Testis (tissue), 3 donors: ENCODE results near the gene PRR5. TPM values are rescaled to one million over a fixed set of nuclear protein-coding genes. Genes with fewer than 3 reads are reported as not detected.

ENCODE experiments used
- DNase-seq: peaks from one replicate; pipeline ENCODE4 v3.0.0-alpha.2; 2019
- H3K27ac ChIP-seq, 2 donors: fragments of 200-600 bp; sonication (generic); one replicate each; pipeline ENCODE4 v1.5.1; 2019
- H3K27me3 ChIP-seq: fragments of 200-600 bp; sonication (generic); one replicate; pipeline ENCODE4 v1.5.1; 2019
- H3K36me3 ChIP-seq: fragments of 200-600 bp; sonication (generic); one replicate; pipeline ENCODE4 v1.5.1; 2017; ENCODE audit warnings: low read depth; ENCODE audit errors: missing control alignments
- H3K4me1 ChIP-seq: fragments of 200-600 bp; sonication (generic); one replicate; pipeline ENCODE4 v1.5.1; 2019
- H3K4me3 ChIP-seq, 2 donors: fragments of 200-600 bp; sonication (generic); one replicate each; pipeline ENCODE4 v1.5.1; 2017 to 2019
- H3K9me3 ChIP-seq: fragments of 200-600 bp; sonication (generic); one replicate; pipeline ENCODE4 v1.5.1; 2017
- POLR2A ChIP-seq: fragments of 450-650 bp; IDR thresholded peaks from one replicate; pipeline ENCODE4 v1.6.1; 2017; ENCODE audit warnings: antibody characterized with exemption, mild to moderate bottlenecking, moderate library complexity
- WGBS, 2 donors: methylation state at CpG; one replicate each; pipeline ENCODE4 v1.1.5; 2018; 5-methylcytosine and 5-hydroxymethylcytosine counted together
- intact Hi-C: fragments of 100-400 bp; cut with DNase I; formaldehyde crosslinking; loops from one replicate; pipeline ENCODE4 v1.15.1; 2023; ENCODE audit warnings: low total_unique reads
- polyA plus RNA-seq: library from polyadenylated mRNA; stranded (reverse); fragments of 350-450 nt; fragmentation: Illumina TruSeq; extraction: RNeasy Lipid Tissue Mini Kit (QIAGEN cat#74804); gene quantifications from one replicate; pipeline ENCODE4 v1.2.3, GENCODE V29; 2014; ENCODE audit warnings: low read depth, low replicate concordance; ENCODE audit not compliant: insufficient read depth
- total RNA-seq, 2 donors: library from RNA; depleted of rRNA; stranded (reverse); fragments of >200 nt; gene quantifications; one replicate each; pipeline ENCODE4 v1.2.3, GENCODE V29; 2016
- TF ChIP-seq, protein P1 (sequence below), 3 experiments: fragments of 450-650 bp in 2 of 3; fragments of 200-600 bp in 1 of 3; sonication (generic) in 1 of 3; IDR thresholded peaks; one replicate each; pipeline ENCODE4 v1.5.1; 2016 to 2019; ENCODE audit warnings: antibody characterized with exemption in 3 of 3, mild to moderate bottlenecking in 2 of 3, moderate library complexity in 1 of 3

Gene PRR5
- total and polyA plus RNA-seq, 3 donors from 2014 or later = 20.2 to 50.4 (median 38.4) TPM

DNA sequence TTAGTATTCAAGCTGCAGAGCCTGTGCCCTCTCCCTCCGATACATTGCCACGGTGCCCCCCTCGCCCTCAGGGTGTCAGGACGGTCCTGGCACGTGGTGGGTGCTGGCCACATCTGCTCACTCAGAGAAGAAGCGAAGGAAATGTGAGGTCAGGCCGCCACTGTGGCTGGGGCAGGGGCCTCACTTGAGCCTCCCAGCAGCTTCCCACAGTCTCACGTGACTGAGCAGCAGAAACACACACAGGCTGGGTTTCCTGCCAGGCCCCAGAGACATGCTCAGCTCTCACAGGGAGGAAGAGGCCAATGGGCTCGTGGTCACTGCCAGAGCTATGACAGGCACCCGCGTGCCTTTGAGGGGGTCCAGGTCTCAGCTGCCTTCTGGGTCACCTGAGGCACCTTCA is 37.9 kb upstream of the PRR5 start:
- Histone ChIP-seq H3K4me3 (no peak overlapping the region), H3K9me3 (no peaks in the 10 kb centered on the region), H3K4me1 (peaks cover 10% of the 10 kb centered on the region), H3K27ac (no peak overlapping the region), H3K36me3 (no peaks in the 10 kb centered on the region), H3K27me3 (no peaks in the 10 kb centered on the region)
- intact Hi-C loops = no loop called here
- peak; percentile 78 for DNase-seq
- WGBS, 2 donors = 60 to 71% methylated on average over 6 to 11 of the region's 11 CpGs
- no peak for TF ChIP-seq POLR2A
- TF ChIP-seq, protein P1, sequence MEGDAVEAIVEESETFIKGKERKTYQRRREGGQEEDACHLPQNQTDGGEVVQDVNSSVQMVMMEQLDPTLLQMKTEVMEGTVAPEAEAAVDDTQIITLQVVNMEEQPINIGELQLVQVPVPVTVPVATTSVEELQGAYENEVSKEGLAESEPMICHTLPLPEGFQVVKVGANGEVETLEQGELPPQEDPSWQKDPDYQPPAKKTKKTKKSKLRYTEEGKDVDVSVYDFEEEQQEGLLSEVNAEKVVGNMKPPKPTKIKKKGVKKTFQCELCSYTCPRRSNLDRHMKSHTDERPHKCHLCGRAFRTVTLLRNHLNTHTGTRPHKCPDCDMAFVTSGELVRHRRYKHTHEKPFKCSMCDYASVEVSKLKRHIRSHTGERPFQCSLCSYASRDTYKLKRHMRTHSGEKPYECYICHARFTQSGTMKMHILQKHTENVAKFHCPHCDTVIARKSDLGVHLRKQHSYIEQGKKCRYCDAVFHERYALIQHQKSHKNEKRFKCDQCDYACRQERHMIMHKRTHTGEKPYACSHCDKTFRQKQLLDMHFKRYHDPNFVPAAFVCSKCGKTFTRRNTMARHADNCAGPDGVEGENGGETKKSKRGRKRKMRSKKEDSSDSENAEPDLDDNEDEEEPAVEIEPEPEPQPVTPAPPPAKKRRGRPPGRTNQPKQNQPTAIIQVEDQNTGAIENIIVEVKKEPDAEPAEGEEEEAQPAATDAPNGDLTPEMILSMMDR (IDR thresholded peaks at IDR 0.05) = no peak

DNA sequence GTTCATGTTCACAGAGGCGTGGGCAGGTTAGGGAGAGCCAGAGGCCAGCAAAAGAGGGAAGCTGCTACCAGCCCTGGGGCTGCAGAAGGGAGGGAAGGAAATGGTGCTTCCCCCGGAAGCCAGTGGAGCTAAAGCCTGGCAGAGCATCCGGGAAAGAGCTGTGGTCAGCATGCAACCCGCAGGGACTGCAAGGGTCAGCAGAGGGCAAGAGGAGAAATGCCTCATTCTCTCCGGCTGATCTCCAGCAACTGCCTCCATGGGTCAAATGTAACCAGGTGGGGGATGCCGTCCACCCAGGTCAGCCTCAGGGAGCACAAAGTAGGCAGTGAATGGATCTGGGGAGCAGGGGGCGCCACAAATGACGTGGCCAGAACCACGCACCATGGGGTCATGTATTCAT is 36.9 kb upstream of the PRR5 start:
- Histone ChIP-seq H3K27ac (no peak overlapping the region), H3K36me3 (no peaks in the 10 kb centered on the region), H3K4me3 (no peak overlapping the region), H3K9me3 (no peaks in the 10 kb centered on the region), H3K27me3 (no peaks in the 10 kb centered on the region), H3K4me1 (peaks cover 7% of the 10 kb centered on the region)
- no peak for DNase-seq
- 72 to 78% methylated on average over 9 of the region's 9 CpGs for WGBS, 2 donors
- intact Hi-C loops = no loop called here
- no peak for TF ChIP-seq POLR2A
- TF ChIP-seq, protein P1 (IDR thresholded peaks at IDR 0.05) = no peak

DNA sequence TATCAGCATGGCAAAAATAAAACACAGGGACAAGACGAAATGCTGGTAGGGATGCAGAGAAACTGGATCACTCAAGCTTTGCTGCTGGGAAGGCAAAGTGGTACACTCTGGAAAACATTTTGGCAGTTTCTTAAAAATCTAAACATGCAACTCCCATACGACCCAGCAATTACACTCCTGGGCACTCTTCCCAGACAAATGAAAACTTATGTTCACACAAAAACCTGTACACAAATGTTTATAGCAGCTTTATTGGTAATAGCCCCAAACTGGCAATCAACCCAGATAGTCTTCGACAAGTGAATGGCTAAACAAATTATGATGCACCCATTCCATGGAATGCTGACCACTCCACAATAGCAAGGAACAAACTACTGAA is 35.8 kb upstream of the PRR5 start:
- no peak overlapping the region for H3K27ac ChIP-seq
- peaks cover 7% of the 10 kb centered on the region for H3K4me1 ChIP-seq
- no peak for DNase-seq
- H3K4me3 ChIP-seq = no peak overlapping the region
- no peaks in the 10 kb centered on the region for H3K36me3 ChIP-seq
- TF ChIP-seq POLR2A = no peak
- TF ChIP-seq, protein P1 (IDR thresholded peaks at IDR 0.05) = no peak
- 60 to 65% methylated on average over 3 of the region's 3 CpGs for WGBS, 2 donors
- H3K27me3 ChIP-seq = no peaks in the 10 kb centered on the region
- intact Hi-C loops = no loop called here
- H3K9me3 ChIP-seq = no peaks in the 10 kb centered on the region

DNA sequence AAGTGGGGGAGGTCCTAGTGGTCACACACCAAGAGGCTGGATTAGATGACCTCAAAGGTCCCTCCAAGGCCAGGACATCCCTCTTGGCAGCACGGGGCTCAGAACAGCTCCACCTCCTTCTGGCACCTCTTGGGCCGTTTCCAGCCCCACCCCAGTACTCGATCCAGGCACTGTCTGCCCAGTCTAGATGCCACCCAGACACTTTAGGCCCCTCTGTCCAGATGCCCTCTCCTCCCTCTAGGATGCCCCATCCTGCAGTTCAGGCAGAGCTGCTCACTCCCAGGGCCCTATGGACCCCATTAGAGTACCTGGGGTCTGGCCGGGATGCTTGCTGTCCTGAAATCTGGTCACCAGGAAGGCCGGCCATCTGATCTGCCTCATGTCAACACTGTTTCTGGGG is 34.7 kb upstream of the PRR5 start:
- no peak overlapping the region for H3K27ac ChIP-seq
- H3K4me1 ChIP-seq = peaks cover 7% of the 10 kb centered on the region

DNA sequence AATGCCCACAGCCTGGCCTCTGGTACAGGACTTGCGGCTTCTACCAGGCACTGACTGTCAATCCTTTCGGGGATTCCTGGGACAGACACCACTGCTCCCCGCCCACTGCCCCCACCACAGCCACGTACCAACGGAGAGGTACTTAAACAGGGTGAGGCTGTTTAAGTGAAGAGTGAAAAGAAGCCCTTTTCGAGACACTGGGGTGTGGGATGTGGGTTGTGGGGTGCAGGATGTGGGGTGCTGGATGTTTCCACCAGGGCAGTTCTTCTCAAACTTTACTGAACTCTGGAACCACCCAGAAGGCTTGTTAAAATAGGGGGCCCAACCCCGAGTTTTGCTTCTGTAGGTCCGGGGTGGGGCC is 34.2 kb upstream of the PRR5 start:
- H3K36me3 ChIP-seq = no peaks in the 10 kb centered on the region
- DNase-seq = no peak
- H3K4me1 ChIP-seq = peaks cover 7% of the 10 kb centered on the region
- H3K27me3 ChIP-seq = no peaks in the 10 kb centered on the region
- H3K4me3 ChIP-seq = peak overlapping the region; percentile 60 to 61
- 11 to 35% methylated on average over 5 to 8 of the region's 8 CpGs for WGBS, 2 donors
- intact Hi-C loops = no loop called here
- no peak for TF ChIP-seq POLR2A
- H3K27ac ChIP-seq = peak overlapping the region; percentile 45 to 82
- H3K9me3 ChIP-seq = no peaks in the 10 kb centered on the region

More for the DNA sequence above, 34.7 kb upstream of the PRR5 start:
- Histone ChIP-seq H3K36me3 (no peaks in the 10 kb centered on the region), H3K9me3 (no peaks in the 10 kb centered on the region), H3K27me3 (no peaks in the 10 kb centered on the region), H3K4me3 (no peak overlapping the region)
- no peak for DNase-seq
- WGBS, 2 donors = 63 to 65% methylated on average over 4 to 5 of the region's 5 CpGs
- TF ChIP-seq, protein P1 (IDR thresholded peaks at IDR 0.05) = no peak
- no peak for TF ChIP-seq POLR2A
- intact Hi-C loops = no loop called here
